Type B pancreatic cell (in vitro differentiated cells): ENCODE data around the gene SPATA24. TPM values are rescaled to one million over a fixed set of nuclear protein-coding genes. Genes with fewer than 3 reads are reported as not detected.
"Not testable (repeated sequence)": the region's sequence is repeated elsewhere in the genome, so short reads cannot be mapped to it uniquely, and the experiment has no call there.

Source experiments
- DNase-seq: peaks from one replicate; pipeline ENCODE4 v3.0.0; 2021; ENCODE audit warnings: mixed read lengths; ENCODE audit not compliant: unreplicated experiment; ENCODE audit errors: extremely low spot score
- H3K27ac Mint-ChIP-seq: 2 replicates; pipeline ENCODE4 v1.8.0; 2021; ENCODE audit warnings: mild to moderate bottlenecking, mixed read lengths
- H3K27me3 Mint-ChIP-seq: 2 replicates; pipeline ENCODE4 v1.8.0; 2021; ENCODE audit warnings: mixed read lengths
- H3K36me3 Mint-ChIP-seq: 2 replicates; pipeline ENCODE4 v1.8.0; 2021; ENCODE audit warnings: mixed read lengths
- H3K4me1 Mint-ChIP-seq: one replicate; pipeline ENCODE4 v1.8.0; 2021; ENCODE audit warnings: mixed read lengths; ENCODE audit not compliant: unreplicated experiment
- H3K4me3 Mint-ChIP-seq: 2 replicates; pipeline ENCODE4 v1.8.0; 2021; ENCODE audit warnings: mild to moderate bottlenecking, mixed read lengths
- H3K9me3 Mint-ChIP-seq: 2 replicates; pipeline ENCODE4 v1.8.0; 2021; ENCODE audit warnings: mixed read lengths
- total RNA-seq: library from RNA; stranded (reverse); gene quantifications from 2 replicates; pipeline ENCODE4 v1.2.1, GENCODE V29; 2021; ENCODE audit warnings: low replicate concordance
- TF ChIP-seq, protein P1 (sequence below): fragments of 200-600 bp; sonication (generic); conservative IDR thresholded peaks from 2 replicates; pipeline ENCODE4 v1.5.0; 2021; ENCODE audit warnings: antibody characterized with exemption, mild to moderate bottlenecking

SPATA24 gene
- total RNA-seq, 1 donor from 2014 or later = 7.1 TPM

DNA sequence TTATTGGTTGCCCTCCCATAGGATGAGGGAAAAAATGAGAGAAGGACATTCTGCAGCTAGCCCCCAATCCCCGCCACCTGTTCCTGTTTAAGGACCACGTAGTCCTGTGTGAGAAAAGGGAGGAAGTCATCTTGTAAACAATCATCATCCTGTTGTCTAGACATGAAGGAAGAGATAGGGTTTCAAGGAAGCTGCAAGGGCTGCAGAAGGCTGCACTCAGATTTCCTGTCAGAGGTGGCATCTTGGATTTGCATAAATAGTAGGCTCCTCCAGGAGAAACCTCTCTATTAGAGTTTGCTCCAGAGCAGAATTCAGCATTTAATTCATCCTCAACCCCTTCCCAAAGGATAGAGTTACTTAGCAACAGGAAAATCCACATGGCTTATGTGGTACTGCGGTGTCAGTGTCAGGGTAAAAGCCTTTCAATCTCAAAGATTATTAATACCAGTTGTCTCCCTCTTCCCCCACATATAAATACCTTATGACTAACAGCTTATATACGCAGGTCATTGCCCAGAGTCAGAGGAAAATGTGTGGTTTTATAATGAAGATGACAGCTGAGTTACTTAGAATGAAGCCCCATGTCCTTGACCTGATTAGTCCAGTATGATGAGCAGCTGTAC, 40.1 kb upstream of the SPATA24 start:
- H3K4me1 Mint-ChIP-seq = peaks cover 13% of the 10 kb centered on the region
- no peaks in the 10 kb centered on the region for H3K9me3 Mint-ChIP-seq
- TF ChIP-seq, protein P1, sequence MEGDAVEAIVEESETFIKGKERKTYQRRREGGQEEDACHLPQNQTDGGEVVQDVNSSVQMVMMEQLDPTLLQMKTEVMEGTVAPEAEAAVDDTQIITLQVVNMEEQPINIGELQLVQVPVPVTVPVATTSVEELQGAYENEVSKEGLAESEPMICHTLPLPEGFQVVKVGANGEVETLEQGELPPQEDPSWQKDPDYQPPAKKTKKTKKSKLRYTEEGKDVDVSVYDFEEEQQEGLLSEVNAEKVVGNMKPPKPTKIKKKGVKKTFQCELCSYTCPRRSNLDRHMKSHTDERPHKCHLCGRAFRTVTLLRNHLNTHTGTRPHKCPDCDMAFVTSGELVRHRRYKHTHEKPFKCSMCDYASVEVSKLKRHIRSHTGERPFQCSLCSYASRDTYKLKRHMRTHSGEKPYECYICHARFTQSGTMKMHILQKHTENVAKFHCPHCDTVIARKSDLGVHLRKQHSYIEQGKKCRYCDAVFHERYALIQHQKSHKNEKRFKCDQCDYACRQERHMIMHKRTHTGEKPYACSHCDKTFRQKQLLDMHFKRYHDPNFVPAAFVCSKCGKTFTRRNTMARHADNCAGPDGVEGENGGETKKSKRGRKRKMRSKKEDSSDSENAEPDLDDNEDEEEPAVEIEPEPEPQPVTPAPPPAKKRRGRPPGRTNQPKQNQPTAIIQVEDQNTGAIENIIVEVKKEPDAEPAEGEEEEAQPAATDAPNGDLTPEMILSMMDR = no peak
- no peaks in the 10 kb centered on the region for H3K36me3 Mint-ChIP-seq
- H3K27me3 Mint-ChIP-seq = peaks cover 14% of the 10 kb centered on the region
- no peak for DNase-seq
- no peak overlapping the region for H3K4me3 Mint-ChIP-seq
- no peak overlapping the region for H3K27ac Mint-ChIP-seq

DNA sequence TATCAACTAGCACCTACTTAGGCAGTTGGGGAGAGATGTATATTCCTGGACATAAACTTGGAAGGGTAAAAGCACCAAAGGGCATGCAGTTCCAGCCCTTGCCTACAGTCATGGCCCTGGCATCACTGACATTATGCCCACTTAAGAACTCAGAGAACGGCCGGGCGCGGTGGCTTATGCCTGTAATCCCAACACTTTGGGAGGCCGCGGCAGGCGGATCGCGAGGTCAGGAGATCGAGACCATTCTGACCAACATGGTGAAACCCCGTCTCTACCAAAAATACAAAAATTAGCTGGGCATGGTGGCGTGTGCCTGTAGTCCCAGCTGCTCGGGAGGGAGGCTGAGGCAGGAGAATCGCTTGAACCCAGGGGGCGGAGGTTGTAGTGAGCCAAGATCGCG, 36.5 kb upstream of the SPATA24 start:
- not testable (repeated sequence) for H3K27ac Mint-ChIP-seq, H3K36me3 Mint-ChIP-seq, H3K9me3 Mint-ChIP-seq, H3K4me3 Mint-ChIP-seq, DNase-seq
- H3K4me1 Mint-ChIP-seq = peaks cover 20% of the 10 kb centered on the region
- peaks cover 11% of the 10 kb centered on the region for H3K27me3 Mint-ChIP-seq

DNA sequence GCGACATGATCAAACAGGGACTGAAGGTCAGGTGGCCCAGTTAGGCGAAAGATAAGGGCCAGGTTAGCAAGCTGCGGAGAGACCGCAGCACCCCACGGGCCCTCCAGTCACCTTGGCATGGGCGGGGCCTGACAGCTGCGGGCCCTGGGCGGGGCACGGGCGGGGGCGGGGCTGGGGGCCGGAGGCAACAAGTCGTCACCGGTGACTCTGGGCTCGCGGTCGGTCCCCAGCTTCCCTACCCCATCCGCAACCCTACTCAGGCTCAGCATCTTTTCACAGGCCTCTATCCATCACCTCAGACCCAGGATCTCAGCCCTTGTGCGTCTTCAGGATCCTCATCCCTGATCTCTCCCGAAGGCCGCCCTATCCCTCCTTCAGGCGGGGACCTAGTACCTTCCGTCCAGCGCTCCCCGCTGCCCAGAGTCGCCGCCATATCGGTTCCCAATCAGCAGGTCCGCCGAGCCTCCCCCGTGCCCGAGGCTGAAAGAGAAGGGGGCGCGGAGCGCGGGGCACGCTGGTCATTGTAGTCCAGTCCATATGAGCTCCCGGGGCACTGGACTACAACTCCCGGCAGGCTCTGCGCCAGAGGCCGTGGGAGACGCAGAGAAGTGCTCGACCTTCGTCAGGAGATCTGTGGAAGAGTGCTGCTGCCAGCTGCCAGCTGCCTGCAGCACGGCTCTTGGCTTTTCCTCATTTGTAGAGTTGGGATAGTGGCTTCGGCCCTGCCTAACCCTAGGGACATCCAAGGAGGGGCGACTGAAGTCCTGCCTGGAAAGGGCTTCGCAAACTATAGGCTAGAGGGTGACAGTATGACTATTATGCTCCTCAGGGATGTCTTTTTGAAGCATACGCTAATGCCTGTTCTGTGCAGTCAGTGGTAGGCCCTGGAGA, 35.4 kb upstream of the SPATA24 start, which contains the start of gene DNAJC18:
Gene DNAJC18, minus strand, starts transcription at position 513 of the 891 bp plus-strand sequence. Its CDS starts 80 bp downstream, at position 433.
- Mint-ChIP-seq H3K27ac (peak within 1 kb of the TSS; percentile 92), H3K36me3 (peaks cover 8% of the 10 kb centered on the region), H3K27me3 (peaks cover 11% of the 10 kb centered on the region), H3K4me3 (peak within 1 kb of the TSS; percentile 99), H3K9me3 (no peaks in the 10 kb centered on the region), H3K4me1 (peaks cover 20% of the 10 kb centered on the region)
- TF ChIP-seq, protein P1 = no peak
- DNase-seq = peak; percentile 93

DNA sequence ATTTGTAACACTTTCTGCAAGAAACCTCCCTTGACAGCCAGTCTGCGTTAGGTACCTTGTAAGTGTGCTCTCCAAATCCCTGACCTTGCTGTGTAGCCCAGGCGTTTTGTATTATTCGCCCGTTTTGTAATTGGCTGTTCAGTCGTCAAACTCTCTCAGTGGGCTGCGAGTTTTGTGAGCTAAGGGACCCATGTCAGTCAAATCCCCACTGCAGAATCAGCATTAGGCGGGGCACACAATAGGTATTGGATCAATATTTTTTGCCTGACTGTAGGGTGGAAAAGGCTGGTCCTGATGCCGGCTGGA, 34.8 kb upstream of the SPATA24 start:
- no peak for DNase-seq
- peaks cover 9% of the 10 kb centered on the region for H3K27me3 Mint-ChIP-seq
- TF ChIP-seq, protein P1 = no peak
- H3K9me3 Mint-ChIP-seq = no peaks in the 10 kb centered on the region
- peaks cover 8% of the 10 kb centered on the region for H3K36me3 Mint-ChIP-seq
- H3K4me3 Mint-ChIP-seq = peak overlapping the region; percentile 99
- peak overlapping the region; percentile 92 for H3K27ac Mint-ChIP-seq
- H3K4me1 Mint-ChIP-seq = peaks cover 15% of the 10 kb centered on the region

DNA sequence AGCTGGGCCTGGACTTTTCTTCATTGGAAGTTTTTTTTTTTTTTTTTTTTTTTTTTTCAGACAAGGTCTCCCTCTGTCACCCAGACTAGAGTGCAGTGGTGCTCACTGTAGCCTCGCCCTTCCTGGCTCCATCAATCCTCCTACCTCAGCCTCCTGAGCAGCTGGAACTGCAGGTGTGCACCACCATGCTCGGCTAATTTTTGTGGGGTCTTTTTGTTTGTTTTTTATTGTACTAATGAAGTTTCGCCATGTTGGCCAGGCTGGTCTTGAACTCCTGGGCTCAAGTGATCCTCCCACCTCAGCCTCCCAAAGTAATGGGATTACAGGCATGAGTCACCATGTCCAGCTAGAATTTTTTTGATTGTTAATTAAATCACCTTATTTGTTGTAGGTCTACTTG, 31.8 kb upstream of the SPATA24 start:
- H3K4me1 Mint-ChIP-seq = peaks cover 13% of the 10 kb centered on the region
- TF ChIP-seq, protein P1 = no peak
- H3K9me3 Mint-ChIP-seq = no peaks in the 10 kb centered on the region
- no peak overlapping the region for H3K27ac Mint-ChIP-seq
- DNase-seq = no peak
- H3K4me3 Mint-ChIP-seq = no peak overlapping the region
- H3K27me3 Mint-ChIP-seq = no peaks in the 10 kb centered on the region
- peaks cover 8% of the 10 kb centered on the region for H3K36me3 Mint-ChIP-seq

DNA sequence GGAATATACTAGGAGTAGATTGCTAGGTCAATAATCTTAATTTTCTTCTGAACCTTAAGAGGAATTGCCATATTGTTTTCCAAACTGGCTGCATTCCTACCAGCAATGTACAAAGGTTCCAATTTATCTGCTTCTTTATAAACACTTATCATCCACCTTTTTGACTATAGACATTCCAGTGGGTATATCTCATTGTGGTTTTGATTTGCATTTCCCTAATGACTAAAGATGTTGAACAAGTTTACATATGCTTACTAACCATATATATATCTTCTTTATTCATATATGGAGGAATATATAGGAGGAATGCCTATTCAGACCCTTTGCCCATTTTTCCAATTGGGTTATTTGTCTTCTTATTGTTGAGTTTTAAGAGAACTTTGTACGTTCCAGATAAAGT, 27.8 kb upstream of the SPATA24 start:
- peaks cover 3% of the 10 kb centered on the region for H3K36me3 Mint-ChIP-seq
- TF ChIP-seq, protein P1 = no peak
- H3K4me1 Mint-ChIP-seq = no peaks in the 10 kb centered on the region
- H3K27ac Mint-ChIP-seq = no peak overlapping the region
- H3K27me3 Mint-ChIP-seq = no peaks in the 10 kb centered on the region
- no peak overlapping the region for H3K4me3 Mint-ChIP-seq
- H3K9me3 Mint-ChIP-seq = no peaks in the 10 kb centered on the region
- DNase-seq = no peak
